EH (cell line): Measurements from ENCODE around the gene RPS16.

Experiments
- DNase-seq: peaks from one replicate; pipeline ENCODE4 v3.0.0-alpha.2; 2015; ENCODE audit warnings: low read depth

The RPS16 gene

GRCh38 chr19:39422020-39422419 lies 13.7 kb downstream of the RPS16 start:
- no peak for DNase-seq

GRCh38 chr19:39420769-39421168 lies 15.0 kb downstream of the RPS16 start:
- no peak for DNase-seq

- DNase-seq, result no peak
These were observed 16.7 kb downstream of the RPS16 start for GRCh38 chr19:39419003-39419402.

GRCh38 chr19:39417463-39418181 lies 18.1 kb downstream of the RPS16 start:
- no peak for DNase-seq

- no peak for DNase-seq
These were observed 19.3 kb downstream of the RPS16 start for GRCh38 chr19:39416152-39417120.

GRCh38 chr19:39415111-39416046 lies 20.4 kb downstream of the RPS16 start:
- no peak for DNase-seq

GRCh38 chr19:39413911-39414608 lies 21.7 kb downstream of the RPS16 start:
- peak; percentile 41 for DNase-seq

GRCh38 chr19:39413272-39413910 lies 22.4 kb downstream of the RPS16 start:
- DNase-seq, result peak; percentile 64

GRCh38 chr19:39412867-39413271 lies 22.9 kb downstream of the RPS16 start:
- no peak for DNase-seq

- peak; percentile 100 for DNase-seq
These were observed 23.5 kb downstream of the RPS16 start, which contains the start of gene PLEKHG2 for GRCh38 chr19:39412100-39412866. PLEKHG2 (plus strand) TSS chr19:39412669; CDS start chr19:39414087, 1,418 bp downstream.

- peak; percentile 94 for DNase-seq
These were observed 24.0 kb downstream of the RPS16 start for GRCh38 chr19:39411832-39412099.

- peak; percentile 52 for DNase-seq
These were observed 24.5 kb downstream of the RPS16 start for GRCh38 chr19:39411081-39411831.

- DNase-seq, result no peak
These were observed 25.0 kb downstream of the RPS16 start for GRCh38 chr19:39410831-39411080.

GRCh38 chr19:39410017-39410830 lies 25.5 kb downstream of the RPS16 start:
- DNase-seq, result peak; percentile 68

- peak; percentile 74 for DNase-seq
These were observed 26.3 kb downstream of the RPS16 start for GRCh38 chr19:39409208-39410016.

GRCh38 chr19:39408392-39409207 lies 27.1 kb downstream of the RPS16 start:
- peak; percentile 56 for DNase-seq
